ENCODE data around the gene NLGN4Y.

Gene NLGN4Y

DNA sequence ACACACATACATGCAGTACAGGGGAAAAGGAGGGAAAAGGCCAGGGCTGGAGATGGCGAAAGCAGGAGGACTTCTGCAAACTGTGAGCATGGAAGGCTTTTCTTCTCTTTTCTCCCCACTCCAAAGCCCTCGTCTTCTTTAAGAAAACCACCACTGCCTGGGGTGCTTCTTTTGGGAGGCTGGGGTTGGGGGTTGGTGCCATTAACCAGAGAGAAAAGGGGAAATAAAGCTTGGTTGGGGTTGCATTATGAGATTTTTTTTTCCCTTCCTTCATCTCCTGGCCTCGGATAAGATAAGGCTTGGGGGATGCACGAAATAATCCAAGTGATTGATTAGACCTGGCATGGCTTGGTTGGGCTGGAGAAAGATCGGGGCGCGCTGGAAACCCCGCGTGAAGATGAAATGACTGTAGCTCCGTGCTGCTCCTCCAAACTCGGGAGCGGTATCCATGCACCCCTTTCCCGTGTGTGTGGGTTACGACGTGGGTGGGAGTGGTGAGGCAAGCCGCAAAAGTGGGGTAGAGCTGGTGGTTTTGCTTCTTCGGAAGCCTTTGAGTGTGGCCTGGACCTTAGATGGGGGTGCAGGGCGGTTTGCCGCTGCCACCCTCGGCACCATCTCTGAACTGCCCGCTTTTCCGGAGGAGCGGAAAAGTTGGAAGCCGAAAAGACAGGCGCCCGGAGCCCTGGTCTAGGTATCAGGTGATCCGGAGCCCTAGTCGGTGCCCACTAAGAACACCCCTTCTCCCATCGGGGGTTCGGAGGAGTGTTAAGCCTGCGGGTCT is 648 bp upstream of the NLGN4Y start:
- no peak overlapping the region for H3K9ac ChIP-seq (ENCODE audit: low read length)
- TF ChIP-seq, protein P1, sequence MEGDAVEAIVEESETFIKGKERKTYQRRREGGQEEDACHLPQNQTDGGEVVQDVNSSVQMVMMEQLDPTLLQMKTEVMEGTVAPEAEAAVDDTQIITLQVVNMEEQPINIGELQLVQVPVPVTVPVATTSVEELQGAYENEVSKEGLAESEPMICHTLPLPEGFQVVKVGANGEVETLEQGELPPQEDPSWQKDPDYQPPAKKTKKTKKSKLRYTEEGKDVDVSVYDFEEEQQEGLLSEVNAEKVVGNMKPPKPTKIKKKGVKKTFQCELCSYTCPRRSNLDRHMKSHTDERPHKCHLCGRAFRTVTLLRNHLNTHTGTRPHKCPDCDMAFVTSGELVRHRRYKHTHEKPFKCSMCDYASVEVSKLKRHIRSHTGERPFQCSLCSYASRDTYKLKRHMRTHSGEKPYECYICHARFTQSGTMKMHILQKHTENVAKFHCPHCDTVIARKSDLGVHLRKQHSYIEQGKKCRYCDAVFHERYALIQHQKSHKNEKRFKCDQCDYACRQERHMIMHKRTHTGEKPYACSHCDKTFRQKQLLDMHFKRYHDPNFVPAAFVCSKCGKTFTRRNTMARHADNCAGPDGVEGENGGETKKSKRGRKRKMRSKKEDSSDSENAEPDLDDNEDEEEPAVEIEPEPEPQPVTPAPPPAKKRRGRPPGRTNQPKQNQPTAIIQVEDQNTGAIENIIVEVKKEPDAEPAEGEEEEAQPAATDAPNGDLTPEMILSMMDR (IDR thresholded peaks at IDR 0.05; ENCODE audit: insufficient read depth, low read length, poor library complexity, severe bottlenecking) = no peak
- no peak for TF ChIP-seq EZH2phosphoT487 (conservative IDR thresholded peaks at IDR 0.05; ENCODE audit: low read length)

DNA sequence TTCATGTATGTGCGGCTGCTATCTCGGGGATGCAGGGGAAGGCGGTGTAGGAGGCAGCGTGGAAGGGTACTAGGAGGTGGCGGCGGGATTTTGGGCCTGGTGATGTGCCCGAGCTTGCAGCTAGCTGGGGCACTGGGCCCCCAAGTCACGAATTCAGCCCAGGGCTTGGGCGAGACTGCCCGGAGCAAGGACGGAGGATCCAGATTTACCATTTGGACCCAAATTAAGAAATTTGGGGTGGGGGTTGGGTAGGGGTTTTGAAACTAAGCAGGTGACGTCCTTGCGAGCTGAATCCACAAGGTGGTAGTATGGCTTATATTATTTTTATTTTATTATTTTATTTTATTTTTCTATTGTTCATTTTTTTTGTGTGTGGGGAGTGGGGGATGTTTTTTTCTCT is 986 bp downstream of the NLGN4Y start:
- no peak overlapping the region for H3K27ac ChIP-seq (ENCODE audit: low read depth, low read length)
- H3K36me3 ChIP-seq (ENCODE audit: low read length) = no peaks in the 10 kb centered on the region
- H3K27me3 ChIP-seq (ENCODE audit: low read length) = no peaks in the 10 kb centered on the region
- no peak overlapping the region for H3K9ac ChIP-seq (ENCODE audit: low read length)
- H3F3A ChIP-seq (ENCODE audit: insufficient read depth) = no peaks in the 10 kb centered on the region
- H3K79me2 ChIP-seq (ENCODE audit: insufficient read depth, low read length) = no peaks in the 10 kb centered on the region
- H3K4me3 ChIP-seq (ENCODE audit: insufficient read depth, low read length, poor library complexity, severe bottlenecking) = no peak overlapping the region
- H2AFZ ChIP-seq (ENCODE audit: low read depth, low read length, severe bottlenecking) = no peak overlapping the region
- H3K4me2 ChIP-seq (ENCODE audit: low read depth, low read length, poor library complexity, severe bottlenecking) = no peak overlapping the region
- H4K20me1 ChIP-seq (ENCODE audit: low read depth, low read length) = no peaks in the 10 kb centered on the region
- TF ChIP-seq, protein P1 (IDR thresholded peaks at IDR 0.05; ENCODE audit: insufficient read depth, low read length, poor library complexity, severe bottlenecking) = no peak
- no peak for TF ChIP-seq EZH2phosphoT487 (conservative IDR thresholded peaks at IDR 0.05; ENCODE audit: low read length)
- H3K9me3 ChIP-seq (ENCODE audit: insufficient read depth, low read length) = no peaks in the 10 kb centered on the region
- no peaks in the 10 kb centered on the region for H3K9me2 ChIP-seq (replicated peaks; ENCODE audit: insufficient read depth, low read length)

More for the DNA sequence above, 648 bp upstream of the NLGN4Y start:
- Histone ChIP-seq H3K9me3 (ENCODE audit: insufficient read depth, low read length) (no peaks in the 10 kb centered on the region), H2AFZ (ENCODE audit: low read depth, low read length, severe bottlenecking) (no peak overlapping the region), H3F3A (ENCODE audit: insufficient read depth) (no peaks in the 10 kb centered on the region), H3K27ac (ENCODE audit: low read depth, low read length) (no peak overlapping the region), H3K79me2 (ENCODE audit: insufficient read depth, low read length) (no peaks in the 10 kb centered on the region), H4K20me1 (ENCODE audit: low read depth, low read length) (no peaks in the 10 kb centered on the region), H3K4me2 (ENCODE audit: low read depth, low read length, poor library complexity, severe bottlenecking) (no peak overlapping the region), H3K27me3 (ENCODE audit: low read length) (no peaks in the 10 kb centered on the region), H3K9me2 (replicated peaks; ENCODE audit: insufficient read depth, low read length) (no peaks in the 10 kb centered on the region), H3K4me3 (ENCODE audit: insufficient read depth, low read length, poor library complexity, severe bottlenecking) (no peak overlapping the region), H3K36me3 (ENCODE audit: low read length) (no peaks in the 10 kb centered on the region)

DNA sequence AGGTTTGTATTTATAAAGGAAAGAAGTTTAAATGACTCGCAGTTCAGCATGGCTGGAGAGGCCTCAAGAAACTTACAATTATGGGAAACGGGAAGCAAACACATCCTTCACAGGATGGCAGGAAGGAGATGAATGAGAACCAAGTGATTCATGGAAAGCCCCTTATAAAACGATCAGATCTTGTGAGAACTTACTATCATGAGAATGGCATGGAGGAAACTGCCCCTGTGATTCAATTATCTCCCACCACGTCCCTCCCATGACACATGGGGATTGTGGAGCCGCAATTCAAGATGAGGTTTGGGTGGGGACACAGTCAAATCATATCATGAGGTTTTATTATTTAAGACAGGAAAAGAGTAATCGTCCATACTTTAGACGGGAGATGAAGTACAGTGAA is 4.0 kb downstream of the NLGN4Y start:
- TF ChIP-seq, protein P1 (IDR thresholded peaks at IDR 0.05; ENCODE audit: insufficient read depth, low read length, poor library complexity, severe bottlenecking) = no peak
- TF ChIP-seq EZH2phosphoT487 (conservative IDR thresholded peaks at IDR 0.05; ENCODE audit: low read length) = no peak
- H3K9me2 ChIP-seq (replicated peaks; ENCODE audit: insufficient read depth, low read length) = no peaks in the 10 kb centered on the region
- H3K4me2 ChIP-seq (ENCODE audit: low read depth, low read length, poor library complexity, severe bottlenecking) = no peak overlapping the region
- no peak overlapping the region for H2AFZ ChIP-seq (ENCODE audit: low read depth, low read length, severe bottlenecking)
- H3K9ac ChIP-seq (ENCODE audit: low read length) = no peak overlapping the region
- no peak overlapping the region for H3K27ac ChIP-seq (ENCODE audit: low read depth, low read length)
- H3K9me3 ChIP-seq (ENCODE audit: insufficient read depth, low read length) = no peaks in the 10 kb centered on the region
- no peaks in the 10 kb centered on the region for H3K79me2 ChIP-seq (ENCODE audit: insufficient read depth, low read length)
- no peak overlapping the region for H3K4me3 ChIP-seq (ENCODE audit: insufficient read depth, low read length, poor library complexity, severe bottlenecking)
- H4K20me1 ChIP-seq (ENCODE audit: low read depth, low read length) = no peaks in the 10 kb centered on the region
- no peaks in the 10 kb centered on the region for H3F3A ChIP-seq (ENCODE audit: insufficient read depth)
- no peaks in the 10 kb centered on the region for H3K36me3 ChIP-seq (ENCODE audit: low read length)
- no peaks in the 10 kb centered on the region for H3K27me3 ChIP-seq (ENCODE audit: low read length)
